ENCODE data around the gene JCAD.

DNA sequence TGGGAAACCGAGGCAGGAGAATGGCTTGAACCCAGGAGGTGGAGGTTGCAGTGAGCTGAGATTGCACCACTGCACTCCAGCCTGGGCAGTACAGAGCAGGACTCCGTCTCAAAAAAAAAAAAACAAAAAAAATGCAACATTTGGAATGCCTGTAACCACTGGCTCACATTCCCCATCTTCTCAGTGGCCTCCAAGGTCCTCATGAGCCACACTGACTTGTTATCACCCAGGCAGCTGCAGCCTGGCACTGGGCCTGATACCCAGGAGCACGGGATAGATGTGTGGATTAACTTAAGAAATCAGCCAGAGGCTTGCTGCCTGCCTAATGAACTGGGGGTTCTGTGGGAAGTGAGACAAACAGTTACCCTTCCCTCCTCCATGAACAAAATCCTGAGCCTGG lies 23.0 kb downstream of the JCAD start:
- TF ChIP-seq, protein P1, sequence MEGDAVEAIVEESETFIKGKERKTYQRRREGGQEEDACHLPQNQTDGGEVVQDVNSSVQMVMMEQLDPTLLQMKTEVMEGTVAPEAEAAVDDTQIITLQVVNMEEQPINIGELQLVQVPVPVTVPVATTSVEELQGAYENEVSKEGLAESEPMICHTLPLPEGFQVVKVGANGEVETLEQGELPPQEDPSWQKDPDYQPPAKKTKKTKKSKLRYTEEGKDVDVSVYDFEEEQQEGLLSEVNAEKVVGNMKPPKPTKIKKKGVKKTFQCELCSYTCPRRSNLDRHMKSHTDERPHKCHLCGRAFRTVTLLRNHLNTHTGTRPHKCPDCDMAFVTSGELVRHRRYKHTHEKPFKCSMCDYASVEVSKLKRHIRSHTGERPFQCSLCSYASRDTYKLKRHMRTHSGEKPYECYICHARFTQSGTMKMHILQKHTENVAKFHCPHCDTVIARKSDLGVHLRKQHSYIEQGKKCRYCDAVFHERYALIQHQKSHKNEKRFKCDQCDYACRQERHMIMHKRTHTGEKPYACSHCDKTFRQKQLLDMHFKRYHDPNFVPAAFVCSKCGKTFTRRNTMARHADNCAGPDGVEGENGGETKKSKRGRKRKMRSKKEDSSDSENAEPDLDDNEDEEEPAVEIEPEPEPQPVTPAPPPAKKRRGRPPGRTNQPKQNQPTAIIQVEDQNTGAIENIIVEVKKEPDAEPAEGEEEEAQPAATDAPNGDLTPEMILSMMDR (IDR thresholded peaks at IDR 0.05), result no peak
- no peak for TF ChIP-seq EP300 (IDR thresholded peaks at IDR 0.05)
